ENCODE results near the gene PPARD.
"Not testable (repeated sequence)": the region's sequence is repeated elsewhere in the genome, so short reads cannot be mapped to it uniquely, and the experiment has no call there.

PPARD gene

DNA sequence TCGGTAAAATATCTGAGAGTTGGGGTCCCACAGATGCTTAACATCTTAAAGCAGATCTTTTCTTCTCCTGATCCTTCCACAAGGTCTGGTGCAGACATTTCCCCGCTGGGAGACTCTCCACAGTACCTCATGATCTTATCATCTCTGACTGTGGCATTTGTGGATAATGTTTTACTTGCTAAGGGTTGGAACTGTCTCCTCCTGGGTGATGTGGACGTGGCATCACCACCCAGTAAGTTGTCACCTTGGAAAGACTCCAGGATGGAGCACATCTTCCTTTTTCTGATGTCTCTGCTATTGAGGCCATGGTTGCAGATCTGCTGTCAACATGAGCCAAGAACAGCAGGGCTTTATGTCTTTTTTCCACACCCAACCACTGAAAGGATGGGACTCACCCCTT lies 67.8 kb downstream of the PPARD start:
- no peak for DNase-seq (ENCODE audit: low spot score)

- DNase-seq (ENCODE audit: low spot score) = no peak
These were observed 68.7 kb downstream of the PPARD start for GRCh38 chr6:35411066-35411465.

- DNase-seq (ENCODE audit: low spot score) = no peak
These were observed 69.7 kb downstream of the PPARD start for GRCh38 chr6:35412102-35412501.

- no peak for DNase-seq (ENCODE audit: low spot score)
These were observed 71.6 kb downstream of the PPARD start for GRCh38 chr6:35413911-35414310.

DNA sequence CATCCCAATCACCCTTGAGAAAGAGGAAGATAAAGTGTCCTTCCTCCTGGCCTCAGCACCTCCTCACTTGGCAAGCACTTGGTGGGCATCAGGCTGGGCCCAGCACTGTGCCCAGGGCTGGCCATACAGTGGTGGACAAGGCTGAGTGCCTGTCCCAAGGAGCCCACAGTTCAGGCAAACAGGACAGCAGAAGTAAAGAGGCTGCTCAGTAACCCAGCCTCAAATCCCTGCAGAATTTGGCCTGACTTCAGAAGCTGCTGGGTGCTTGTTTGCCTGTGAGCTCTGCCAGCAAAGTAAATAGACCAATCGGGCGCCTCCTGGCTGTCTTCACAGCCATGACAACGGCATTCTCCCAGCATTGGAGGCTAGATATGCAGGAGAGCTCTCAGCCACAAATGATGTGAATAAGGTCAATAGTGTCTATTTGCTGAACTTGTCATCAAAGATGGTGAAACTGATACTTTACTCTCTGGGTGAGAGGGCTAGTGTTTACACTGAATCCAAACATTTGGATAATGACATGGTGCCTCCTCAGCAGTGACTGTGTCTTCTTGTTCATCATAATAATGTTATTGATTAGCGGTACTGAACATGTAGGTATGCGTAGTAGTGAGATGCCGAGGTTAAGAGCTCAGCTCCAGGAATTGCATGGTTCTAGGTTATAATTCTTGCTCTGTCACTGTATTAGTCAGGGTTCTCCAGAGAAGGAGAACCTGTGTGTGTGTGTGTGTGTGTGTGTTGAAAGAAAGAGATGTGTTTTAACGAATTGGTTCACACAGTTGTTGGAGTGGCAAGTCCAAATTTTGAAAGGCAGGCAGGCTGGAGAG lies 72.9 kb downstream of the PPARD start:
- peak; percentile 92 for DNase-seq (ENCODE audit: low spot score)

- DNase-seq (ENCODE audit: low spot score) = no peak
These were observed 75.8 kb downstream of the PPARD start for GRCh38 chr6:35417979-35418661.

- DNase-seq (ENCODE audit: low spot score) = peak; percentile 74
These were observed 77.1 kb downstream of the PPARD start for GRCh38 chr6:35419417-35419816.

- DNase-seq (ENCODE audit: low spot score) = no peak
These were observed 77.6 kb downstream of the PPARD start for GRCh38 chr6:35419961-35420360.

- peak; percentile 93 for DNase-seq (ENCODE audit: low spot score)
These were observed 82.9 kb downstream of the PPARD start for GRCh38 chr6:35425284-35425683.

GRCh38 chr6:35426074-35426473 lies 83.7 kb downstream of the PPARD start:
- no peak for DNase-seq (ENCODE audit: low spot score)

GRCh38 chr6:35427435-35427834 lies 85.1 kb downstream of the PPARD start:
- DNase-seq (ENCODE audit: low spot score) = no peak

DNA sequence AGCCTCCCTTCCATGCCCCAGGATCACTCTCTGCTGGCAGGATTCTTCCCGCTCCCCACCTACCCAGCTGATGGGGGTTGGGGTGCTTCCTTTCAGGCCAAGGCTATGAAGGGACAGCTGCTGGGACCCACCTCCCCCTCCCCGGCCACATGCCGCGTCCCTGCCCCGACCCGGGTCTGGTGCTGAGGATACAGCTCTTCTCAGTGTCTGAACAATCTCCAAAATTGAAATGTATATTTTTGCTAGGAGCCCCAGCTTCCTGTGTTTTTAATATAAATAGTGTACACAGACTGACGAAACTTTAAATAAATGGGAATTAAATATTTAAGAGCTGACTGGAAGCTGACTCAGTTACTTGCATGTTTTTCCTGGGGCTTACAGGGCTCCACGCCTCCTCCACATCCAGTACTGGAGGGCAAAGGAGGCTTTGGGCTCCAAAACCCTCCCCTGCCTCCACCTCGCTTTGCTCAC lies 85.5 kb downstream of the PPARD start:
- DNase-seq (ENCODE audit: low spot score) = peak; percentile 89

DNA sequence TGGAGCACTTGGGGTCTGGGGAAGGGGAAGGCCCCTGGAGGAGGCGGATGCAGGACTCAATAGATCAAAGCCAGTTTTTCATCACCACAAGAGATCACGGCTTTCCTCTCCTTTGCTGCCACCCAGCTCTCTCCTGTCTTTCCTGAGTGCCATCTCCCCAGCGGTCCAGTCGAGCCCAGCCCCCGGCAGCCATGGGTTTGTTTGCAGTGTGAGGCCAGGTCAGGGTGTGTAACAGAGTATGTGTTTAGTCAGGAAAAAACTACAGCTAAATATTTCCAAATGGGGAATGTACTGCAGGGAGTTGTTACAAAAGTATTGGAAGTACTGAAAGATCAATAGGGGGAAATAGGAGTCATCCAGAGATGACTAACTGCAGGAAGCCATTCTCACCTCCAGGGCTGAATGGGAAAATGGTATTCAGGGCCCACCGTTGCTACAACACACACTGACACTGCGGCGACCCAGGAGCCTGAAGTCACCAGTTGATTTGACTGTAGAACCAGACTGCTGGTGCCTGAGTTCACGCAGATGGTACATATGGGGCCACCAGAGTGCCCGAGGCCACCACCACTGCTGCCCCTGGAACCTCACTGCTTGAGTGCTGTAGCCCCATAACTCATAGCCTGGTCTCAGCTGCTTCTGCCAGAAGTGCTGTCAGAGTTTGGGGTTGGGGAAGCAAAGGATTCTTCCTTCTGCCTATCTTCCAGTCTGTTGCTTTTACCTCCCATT lies 86.2 kb downstream of the PPARD start:
- no peak for DNase-seq (ENCODE audit: low spot score)

GRCh38 chr6:35429463-35429862 lies 87.1 kb downstream of the PPARD start:
- no peak for DNase-seq (ENCODE audit: low spot score)

DNA sequence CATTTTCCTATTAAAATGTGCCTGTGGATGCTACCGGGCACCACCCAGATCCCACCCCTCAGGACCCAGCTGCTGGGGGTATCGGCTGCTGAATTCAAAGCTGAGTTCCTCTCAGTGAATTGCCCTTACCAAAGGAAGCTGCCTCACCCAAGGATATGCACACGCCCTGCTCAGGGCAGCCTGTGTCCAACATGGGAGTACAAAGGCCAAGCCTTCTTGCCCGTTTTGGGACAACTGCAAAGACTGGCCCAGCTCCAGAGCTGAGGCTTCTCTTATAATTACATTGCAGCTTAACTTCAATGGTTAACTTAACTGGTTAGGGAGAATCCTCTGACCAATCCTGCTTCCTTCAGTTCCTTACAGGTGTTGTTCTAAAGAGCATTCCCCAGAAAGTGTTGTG lies 89.9 kb downstream of the PPARD start:
- no peak for DNase-seq (ENCODE audit: low spot score)

DNA sequence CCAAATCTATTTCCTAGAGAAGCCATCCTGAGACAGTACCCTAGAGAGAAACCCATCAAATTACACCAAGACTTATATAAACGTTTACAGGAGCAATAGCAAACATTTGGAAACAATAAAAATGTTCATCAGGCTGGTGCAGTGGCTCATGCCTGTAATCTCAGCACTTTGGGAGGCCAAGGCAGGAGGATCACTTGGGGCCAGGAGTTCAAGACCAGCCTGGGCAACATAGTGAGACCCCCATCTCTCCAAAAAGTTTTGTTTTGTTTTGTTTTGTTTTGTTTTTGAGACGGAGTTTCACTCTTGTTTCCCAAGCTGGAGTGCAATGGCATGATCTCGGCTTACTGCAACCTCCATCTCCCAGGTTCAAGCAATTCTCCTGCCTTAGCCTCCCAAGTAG lies 90.3 kb downstream of the PPARD start:
- DNase-seq (ENCODE audit: low spot score) = not testable (repeated sequence)

DNA sequence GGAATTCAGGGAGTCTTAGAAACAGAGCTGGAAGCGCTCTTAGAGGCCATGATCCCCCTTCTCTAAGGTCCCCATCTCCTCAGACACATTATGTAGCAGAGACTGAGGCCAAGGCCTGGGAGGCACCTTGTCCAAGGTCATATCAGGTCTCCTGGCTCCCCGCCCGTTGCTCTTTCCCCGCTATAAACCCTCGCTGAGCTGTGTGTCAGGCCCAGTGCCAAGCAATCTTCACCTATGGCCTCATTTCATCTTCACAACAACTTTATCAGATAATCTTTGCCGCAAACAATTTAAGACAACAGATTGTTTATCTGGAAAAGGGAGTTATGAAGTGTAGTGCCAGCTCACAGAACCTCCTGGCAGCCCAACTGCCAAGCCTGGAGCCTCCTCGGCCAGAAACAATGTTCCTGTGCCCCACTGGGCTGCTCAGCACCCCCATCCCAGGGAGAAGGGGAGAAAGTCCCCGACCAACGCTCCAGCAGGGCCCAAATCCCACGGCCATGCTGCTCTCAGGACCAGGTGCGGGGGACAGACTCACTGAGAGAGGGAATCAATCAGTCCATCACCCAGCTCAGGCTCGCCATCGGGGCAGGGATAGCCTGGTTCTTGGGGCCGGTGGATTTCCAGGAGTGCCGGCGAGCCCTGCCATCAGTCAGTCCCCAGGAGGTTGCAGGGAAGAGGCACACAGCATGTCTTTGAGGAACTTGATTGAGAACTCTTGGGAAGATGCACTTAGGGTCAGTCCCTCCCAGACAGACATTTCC lies 92.9 kb downstream of the PPARD start:
- no peak for DNase-seq (ENCODE audit: low spot score)

DNA sequence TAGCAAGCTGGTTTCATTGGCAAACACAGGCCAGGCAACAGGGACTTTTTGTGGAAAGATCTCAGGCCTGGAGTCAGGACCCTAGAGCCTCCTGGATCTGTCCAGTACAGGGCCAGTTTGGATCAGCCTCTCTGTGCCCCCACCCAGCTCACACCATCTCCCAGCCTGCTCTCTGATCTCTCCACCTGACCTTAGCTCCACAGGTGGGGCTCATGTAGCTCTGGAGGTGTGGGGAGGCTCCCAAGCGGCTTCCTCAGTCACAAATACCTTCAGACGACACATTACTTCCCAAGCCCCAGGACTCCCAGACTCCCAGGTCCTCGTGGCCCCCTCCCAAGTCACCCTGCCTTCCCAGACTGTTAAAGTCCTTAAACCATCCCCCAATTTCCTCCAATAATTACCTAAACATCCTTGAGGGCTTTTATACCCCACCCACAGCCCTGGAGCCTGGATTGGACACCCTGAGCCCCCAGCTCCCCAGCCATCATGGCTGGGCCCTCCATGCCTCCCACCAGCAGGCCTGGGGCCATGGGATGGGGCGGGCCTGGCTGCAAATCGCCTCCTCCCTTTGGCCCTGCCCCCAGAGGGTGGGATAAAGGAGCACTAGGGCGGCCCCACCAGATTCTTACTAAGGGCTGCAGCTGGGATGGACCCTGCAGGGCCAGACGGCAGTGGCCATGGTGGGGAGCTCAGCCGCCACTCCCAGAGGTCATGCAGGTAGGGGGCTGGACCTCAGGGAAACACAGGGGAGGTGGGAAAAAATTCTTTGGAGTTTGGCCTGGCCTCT lies 93.9 kb downstream of the PPARD start:
- no peak for DNase-seq (ENCODE audit: low spot score)

GRCh38 chr6:35438378-35439065 lies 96.2 kb downstream of the PPARD start:
- not testable (repeated sequence) for DNase-seq (ENCODE audit: low spot score)

- no peak for DNase-seq (ENCODE audit: low spot score)
These were observed 97.0 kb downstream of the PPARD start for GRCh38 chr6:35439308-35439707.

GRCh38 chr6:35441205-35441604 lies 98.8 kb downstream of the PPARD start:
- no peak for DNase-seq (ENCODE audit: low spot score)

All from hepatic stellate cell (primary cell).